SK-N-SH treated with all-trans-retinoic acid at 6 μM for 48 hours (cell line): Measurements from ENCODE around the gene ASB11.
A peak's percentile ranks its signal among the peaks of the same experiment; 100 is the strongest.

Experiments
- ATAC-seq: fragments of 200-7000 bp; cut with Tn5 transposase; 3 replicates; pipeline ENCODE4 v1.9.1; 2020; ENCODE audit warnings: mild to moderate bottlenecking, moderate library complexity
- ARNTL ChIP-seq: fragments of 450-650 bp; formaldehyde crosslinking; IDR thresholded peaks from 2 replicates; pipeline ENCODE4 v1.5.0; 2020; ENCODE audit warnings: low read depth, mild to moderate bottlenecking, moderate library complexity, borderline replicate concordance
- BACH2 ChIP-seq: fragments of 250-450 bp; sonication (Bioruptor Pico); IDR thresholded peaks from 2 replicates; pipeline ENCODE4 v1.9.0; 2021; ENCODE audit warnings: mild to moderate bottlenecking, borderline replicate concordance
- CSDC2 ChIP-seq: fragments of 250-450 bp; sonication (Bioruptor Pico); IDR thresholded peaks from 2 replicates; pipeline ENCODE4 v1.5.0; 2020; ENCODE audit warnings: mild to moderate bottlenecking, moderate library complexity
- ESRRG ChIP-seq: fragments of 250-450 bp; sonication (Bioruptor Pico); IDR thresholded peaks from 2 replicates; pipeline ENCODE4 v1.6.1; 2021; ENCODE audit warnings: mild to moderate bottlenecking
- ISL1 ChIP-seq: fragments of 250-450 bp; sonication (Bioruptor Pico); IDR thresholded peaks from 2 replicates; pipeline ENCODE4 v2.1.2; 2022; ENCODE audit warnings: mild to moderate bottlenecking, moderate library complexity
- OSR1 ChIP-seq: fragments of 250-450 bp; sonication (Bioruptor Pico); IDR thresholded peaks from 2 replicates; pipeline ENCODE4 v1.8.0; 2022; ENCODE audit warnings: moderate library complexity, mild to moderate bottlenecking, inconsistent platforms
- PPARA ChIP-seq: fragments of 250-450 bp; sonication (Bioruptor Pico); IDR thresholded peaks from 2 replicates; pipeline ENCODE4 v1.5.0; 2020; ENCODE audit warnings: mild to moderate bottlenecking, borderline replicate concordance
- RARB ChIP-seq: fragments of 250-450 bp; sonication (Bioruptor Pico); IDR thresholded peaks from 2 replicates; pipeline ENCODE4 v1.8.0; 2021; ENCODE audit warnings: mild to moderate bottlenecking, moderate library complexity
- SNAI2 ChIP-seq: fragments of 250-450 bp; sonication (Bioruptor Pico); IDR thresholded peaks from 2 replicates; pipeline ENCODE4 v1.5.0; 2020; ENCODE audit warnings: mild to moderate bottlenecking, moderate library complexity
- TCF4 ChIP-seq: fragments of 250-450 bp; sonication (Bioruptor Pico); IDR thresholded peaks from 2 replicates; pipeline ENCODE4 v1.8.0; 2021; ENCODE audit warnings: mild to moderate bottlenecking, moderate library complexity, borderline replicate concordance
- TOX ChIP-seq: fragments of 250-450 bp; sonication (Bioruptor Pico); IDR thresholded peaks from 2 replicates; pipeline ENCODE4 v1.8.0; 2021; ENCODE audit warnings: mild to moderate bottlenecking, moderate library complexity, borderline replicate concordance
- ZC3H10 ChIP-seq: fragments of 250-450 bp; sonication (Bioruptor Pico); IDR thresholded peaks from 2 replicates; pipeline ENCODE4 v1.5.1; 2021; ENCODE audit warnings: mild to moderate bottlenecking, moderate library complexity
- ZFP3 ChIP-seq: fragments of 250-450 bp; sonication (Bioruptor Pico); IDR thresholded peaks from 2 replicates; pipeline ENCODE4 v1.5.0; 2020; ENCODE audit warnings: mild to moderate bottlenecking, moderate library complexity
- ZFP30 ChIP-seq: fragments of 450-650 bp; formaldehyde crosslinking; IDR thresholded peaks from 2 replicates; pipeline ENCODE4 v1.5.0; 2022; ENCODE audit warnings: mild to moderate bottlenecking, moderate library complexity
- ZNF565 ChIP-seq: fragments of 450-650 bp; formaldehyde crosslinking; conservative IDR thresholded peaks from 2 replicates; pipeline ENCODE4 v1.5.0; 2020; ENCODE audit warnings: low read depth, mild to moderate bottlenecking, moderate library complexity
- ZNF70 ChIP-seq: fragments of 450-650 bp; formaldehyde crosslinking; IDR thresholded peaks from 2 replicates; pipeline ENCODE4 v1.5.0; 2020; ENCODE audit warnings: mild to moderate bottlenecking, moderate library complexity
- ZNF8 ChIP-seq: fragments of 450-650 bp; formaldehyde crosslinking; IDR thresholded peaks from 2 replicates; pipeline ENCODE4 v1.5.0; 2020; ENCODE audit warnings: mild to moderate bottlenecking, moderate library complexity
- TF ChIP-seq, protein P1 (sequence below): fragments of 250-450 bp; sonication (Bioruptor Pico); IDR thresholded peaks from 2 replicates; pipeline ENCODE4 v1.8.0; 2021; ENCODE audit warnings: low read depth, mild to moderate bottlenecking, moderate library complexity, borderline replicate concordance
- TF ChIP-seq, protein P2 (sequence below): fragments of 250-450 bp; sonication (Bioruptor Pico); IDR thresholded peaks from 2 replicates; pipeline ENCODE4 v1.5.1; 2020; ENCODE audit warnings: low read depth, mild to moderate bottlenecking, moderate library complexity
- TF ChIP-seq, protein P3 (sequence below): fragments of 250-450 bp; sonication (Bioruptor Pico); IDR thresholded peaks from 2 replicates; pipeline ENCODE4 v1.8.0; 2020; ENCODE audit warnings: mild to moderate bottlenecking, moderate library complexity, borderline replicate concordance

The ASB11 gene

DNA sequence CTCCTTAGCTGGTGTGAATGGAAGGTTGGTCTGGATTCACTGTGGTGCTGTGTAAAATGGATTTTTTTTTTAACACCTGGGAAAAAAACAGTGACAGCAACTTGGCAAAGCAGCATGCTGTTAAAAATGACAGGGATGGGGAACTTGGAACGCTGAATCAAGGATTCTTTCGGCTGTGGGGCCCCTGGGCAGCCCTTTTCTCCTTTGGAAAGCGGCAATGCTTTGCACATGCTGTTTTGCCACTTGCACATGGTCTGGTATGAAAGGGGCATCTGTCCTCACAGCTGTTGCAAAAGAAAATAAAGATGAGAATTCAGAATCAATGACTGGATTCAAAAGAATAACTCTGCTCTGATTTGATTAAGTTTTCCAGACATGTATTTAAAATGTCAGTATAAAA is 30.5 kb upstream of the ASB11 start (continued):
- TF ChIP-seq SNAI2 (CRISPR knock-in tag) (no peak), ESRRG (CRISPR knock-in tag) (no peak), ZFP3 (CRISPR knock-in tag) (no peak), CSDC2 (CRISPR knock-in tag) (no peak), PPARA (CRISPR knock-in tag) (no peak)
- TF ChIP-seq, protein P1, sequence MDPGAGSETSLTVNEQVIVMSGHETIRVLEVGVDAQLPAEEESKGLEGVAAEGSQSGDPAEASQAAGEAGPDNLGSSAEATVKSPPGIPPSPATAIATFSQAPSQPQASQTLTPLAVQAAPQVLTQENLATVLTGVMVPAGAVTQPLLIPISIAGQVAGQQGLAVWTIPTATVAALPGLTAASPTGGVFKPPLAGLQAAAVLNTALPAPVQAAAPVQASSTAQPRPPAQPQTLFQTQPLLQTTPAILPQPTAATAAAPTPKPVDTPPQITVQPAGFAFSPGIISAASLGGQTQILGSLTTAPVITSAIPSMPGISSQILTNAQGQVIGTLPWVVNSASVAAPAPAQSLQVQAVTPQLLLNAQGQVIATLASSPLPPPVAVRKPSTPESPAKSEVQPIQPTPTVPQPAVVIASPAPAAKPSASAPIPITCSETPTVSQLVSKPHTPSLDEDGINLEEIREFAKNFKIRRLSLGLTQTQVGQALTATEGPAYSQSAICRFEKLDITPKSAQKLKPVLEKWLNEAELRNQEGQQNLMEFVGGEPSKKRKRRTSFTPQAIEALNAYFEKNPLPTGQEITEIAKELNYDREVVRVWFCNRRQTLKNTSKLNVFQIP (CRISPR knock-in tag) = no peak
- TF ChIP-seq, protein P2, sequence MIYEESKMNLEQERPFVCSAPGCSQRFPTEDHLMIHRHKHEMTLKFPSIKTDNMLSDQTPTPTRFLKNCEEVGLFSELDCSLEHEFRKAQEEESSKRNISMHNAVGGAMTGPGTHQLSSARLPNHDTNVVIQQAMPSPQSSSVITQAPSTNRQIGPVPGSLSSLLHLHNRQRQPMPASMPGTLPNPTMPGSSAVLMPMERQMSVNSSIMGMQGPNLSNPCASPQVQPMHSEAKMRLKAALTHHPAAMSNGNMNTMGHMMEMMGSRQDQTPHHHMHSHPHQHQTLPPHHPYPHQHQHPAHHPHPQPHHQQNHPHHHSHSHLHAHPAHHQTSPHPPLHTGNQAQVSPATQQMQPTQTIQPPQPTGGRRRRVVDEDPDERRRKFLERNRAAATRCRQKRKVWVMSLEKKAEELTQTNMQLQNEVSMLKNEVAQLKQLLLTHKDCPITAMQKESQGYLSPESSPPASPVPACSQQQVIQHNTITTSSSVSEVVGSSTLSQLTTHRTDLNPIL (CRISPR knock-in tag) = no peak
- TF ChIP-seq, all 23 proteins: peak for 0

DNA sequence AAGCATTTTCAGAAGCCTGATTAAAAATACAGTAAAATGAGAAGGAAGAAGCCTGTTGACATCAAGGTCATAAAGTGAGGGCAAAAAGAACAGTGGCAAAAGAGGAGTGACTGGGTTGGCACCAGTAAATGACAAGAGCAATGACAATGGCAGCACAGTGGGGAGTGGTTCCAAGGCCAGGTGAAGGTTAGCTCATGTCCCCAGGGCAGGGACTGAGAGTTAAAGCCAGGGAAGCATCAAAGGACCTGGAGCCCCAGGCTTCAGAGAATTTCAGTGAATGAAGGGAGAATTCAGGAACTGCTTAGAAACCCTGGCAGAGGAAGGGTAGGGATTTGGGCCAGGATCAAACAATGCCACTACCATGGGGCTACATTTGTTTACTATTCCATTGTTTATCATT is 28.7 kb upstream of the ASB11 start:
- TF ChIP-seq ZNF70 (no peak), TOX (no peak), PPARA (CRISPR knock-in tag) (no peak), SNAI2 (CRISPR knock-in tag) (no peak), RARB (CRISPR knock-in tag) (no peak), ZFP3 (CRISPR knock-in tag) (no peak), CSDC2 (CRISPR knock-in tag) (no peak), BACH2 (CRISPR knock-in tag) (no peak), ZNF565 (CRISPR knock-in tag) (no peak), ZNF8 (CRISPR knock-in tag) (no peak), ISL1 (CRISPR knock-in tag) (no peak), OSR1 (no peak)
- TF ChIP-seq, protein P1 (CRISPR knock-in tag) = no peak
- TF ChIP-seq, protein P3, sequence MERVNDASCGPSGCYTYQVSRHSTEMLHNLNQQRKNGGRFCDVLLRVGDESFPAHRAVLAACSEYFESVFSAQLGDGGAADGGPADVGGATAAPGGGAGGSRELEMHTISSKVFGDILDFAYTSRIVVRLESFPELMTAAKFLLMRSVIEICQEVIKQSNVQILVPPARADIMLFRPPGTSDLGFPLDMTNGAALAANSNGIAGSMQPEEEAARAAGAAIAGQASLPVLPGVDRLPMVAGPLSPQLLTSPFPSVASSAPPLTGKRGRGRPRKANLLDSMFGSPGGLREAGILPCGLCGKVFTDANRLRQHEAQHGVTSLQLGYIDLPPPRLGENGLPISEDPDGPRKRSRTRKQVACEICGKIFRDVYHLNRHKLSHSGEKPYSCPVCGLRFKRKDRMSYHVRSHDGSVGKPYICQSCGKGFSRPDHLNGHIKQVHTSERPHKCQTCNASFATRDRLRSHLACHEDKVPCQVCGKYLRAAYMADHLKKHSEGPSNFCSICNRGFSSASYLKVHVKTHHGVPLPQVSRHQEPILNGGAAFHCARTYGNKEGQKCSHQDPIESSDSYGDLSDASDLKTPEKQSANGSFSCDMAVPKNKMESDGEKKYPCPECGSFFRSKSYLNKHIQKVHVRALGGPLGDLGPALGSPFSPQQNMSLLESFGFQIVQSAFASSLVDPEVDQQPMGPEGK (CRISPR knock-in tag) = no peak
- TF ChIP-seq, protein P2 (CRISPR knock-in tag) = no peak
- ATAC-seq = no peak

DNA sequence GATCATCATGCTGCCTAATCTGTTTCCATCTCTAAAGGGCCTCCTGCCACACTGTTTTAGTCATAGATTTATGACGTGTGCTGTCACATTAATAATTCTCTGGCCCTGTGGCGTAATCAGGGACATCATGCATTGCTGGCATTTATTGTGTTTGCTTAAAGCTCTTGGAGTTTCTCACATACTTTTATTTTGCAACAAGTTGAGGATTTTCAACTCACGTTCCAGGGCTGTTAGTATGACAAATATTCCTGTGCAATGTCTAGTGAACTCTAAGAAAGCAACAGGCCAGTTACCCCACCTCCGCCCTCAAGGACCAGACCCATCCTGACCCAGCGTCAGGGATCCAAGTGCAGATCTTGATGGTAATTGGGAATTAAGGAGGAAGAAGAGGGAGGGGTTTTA is 27.6 kb upstream of the ASB11 start:
- TF ChIP-seq ZFP30 (no peak), ZNF70 (peak; percentile 57; the same call in 1 of the 2 replicates), PPARA (CRISPR knock-in tag) (no peak), ISL1 (CRISPR knock-in tag) (peak; percentile 58; the same call in 1 of the 2 replicates)
- no peak for ATAC-seq

DNA sequence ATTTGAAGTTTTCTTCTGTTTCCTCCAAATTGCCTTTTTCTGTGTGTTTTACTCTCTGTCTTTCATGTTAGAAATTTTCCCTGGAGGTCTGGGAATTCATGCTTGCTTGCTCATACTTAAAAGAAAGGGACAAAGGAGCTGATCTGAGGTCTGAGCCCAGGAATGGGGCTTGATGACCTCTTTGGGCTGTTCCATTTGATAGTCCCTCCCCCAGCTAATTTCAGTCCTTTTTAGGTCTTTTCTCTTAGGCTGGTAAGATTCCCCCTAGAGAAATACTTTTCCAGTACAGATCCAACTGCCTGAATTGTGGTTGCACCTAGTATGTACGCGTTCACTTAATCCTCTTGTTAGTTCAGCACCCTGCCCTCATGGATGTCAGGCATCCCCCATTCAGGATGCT is 25.4 kb upstream of the ASB11 start:
- no peak for ATAC-seq
- TF ChIP-seq ZFP3 (CRISPR knock-in tag) (no peak), ZC3H10 (CRISPR knock-in tag) (no peak), TCF4 (no peak), ZNF565 (CRISPR knock-in tag) (no peak), SNAI2 (CRISPR knock-in tag) (no peak), ARNTL (CRISPR knock-in tag) (no peak), ISL1 (CRISPR knock-in tag) (no peak), OSR1 (no peak), ZNF70 (no peak), PPARA (CRISPR knock-in tag) (no peak), CSDC2 (CRISPR knock-in tag) (no peak), BACH2 (CRISPR knock-in tag) (no peak)
- TF ChIP-seq, protein P3 (CRISPR knock-in tag) = no peak
- TF ChIP-seq, protein P1 (CRISPR knock-in tag) = no peak
